Uterus (tissue), 4 donors: ENCODE measurements around the gene SSTR3. TPM values are rescaled to one million over a fixed set of nuclear protein-coding genes. Genes with fewer than 3 reads are reported as not detected.

Source experiments
- DNase-seq, 2 donors: peaks; one replicate each; pipeline ENCODE4 v3.0.0-alpha.2; 2019 to 2020
- H3K27ac ChIP-seq, 2 donors: fragments of 200-600 bp; sonication (generic); 1 replicate in 1 of 2; 2 replicates in 1 of 2; pipeline ENCODE4 v1.5.1; 2016 to 2018
- H3K27me3 ChIP-seq, 2 donors: fragments of 200-600 bp; sonication (generic); one replicate each; pipeline ENCODE4 v1.5.1; 2018 to 2019; ENCODE audit warnings: control low read depth in 1 of 2
- H3K36me3 ChIP-seq, 2 donors: fragments of 200-600 bp; sonication (generic); one replicate each; pipeline ENCODE4 v1.5.1; 2019; ENCODE audit warnings: control low read depth in 1 of 2
- H3K4me1 ChIP-seq, 2 donors: fragments of 200-600 bp; sonication (generic); one replicate each; pipeline ENCODE4 v1.5.1; 2018 to 2019; ENCODE audit warnings: control low read depth in 1 of 2
- H3K4me3 ChIP-seq, 2 donors: fragments of 200-600 bp; sonication (generic); 1 replicate in 1 of 2; 2 replicates in 1 of 2; pipeline ENCODE4 v1.5.1; 2018 to 2019; ENCODE audit warnings: mild to moderate bottlenecking in 1 of 2
- H3K9me3 ChIP-seq, 2 donors: fragments of 200-600 bp; sonication (generic); one replicate each; pipeline ENCODE4 v1.5.1; 2019; ENCODE audit warnings: control low read depth in 1 of 2
- POLR2A ChIP-seq, 2 donors: fragments of 450-650 bp; IDR thresholded peaks; one replicate each; pipeline ENCODE4 v1.6.1; 2016; ENCODE audit warnings: antibody characterized with exemption in 2 of 2, mild to moderate bottlenecking in 1 of 2, moderate library complexity in 1 of 2
- intact Hi-C: fragments of 100-400 bp; cut with DNase I; formaldehyde crosslinking; loops from one replicate; pipeline ENCODE4 v1.15.1; 2023; ENCODE audit warnings: low total_unique reads
- total RNA-seq, 4 donors: library from RNA; depleted of rRNA in 3 of 4; stranded (reverse); fragments of >200 nt in 3 of 4; gene quantifications; one replicate each; pipeline versions ENCODE4 v1.1.0 to v1.2.4, GENCODE V29; 2014 to 2023
- TF ChIP-seq, protein P1 (sequence below), 4 experiments: fragments of 200-600 bp in 2 of 4; fragments of 450-650 bp in 2 of 4; sonication (generic) in 2 of 4; IDR thresholded peaks; one replicate each; pipeline ENCODE4 v1.5.1; 2016 to 2019; ENCODE audit warnings: antibody characterized with exemption in 4 of 4, mild to moderate bottlenecking in 2 of 4, moderate library complexity in 1 of 4
- donor health status: DM: yes; HTN: yes; CAD: no.

The SSTR3 gene
- total RNA-seq, 4 donors from 2014 or later: under 0.01 to 5.8 (median 3.1) TPM; not detected in 1

GRCh38 chr22:37158963-37159290, 53.4 kb downstream of the SSTR3 start:
- Histone ChIP-seq H3K27me3 (no peaks in the 10 kb centered on the region), H3K4me3 (no peak overlapping the region), H3K27ac (no peak overlapping the region), H3K36me3 (no peaks in the 10 kb centered on the region), H3K9me3 (no peaks in the 10 kb centered on the region), H3K4me1 (no peaks in the 10 kb centered on the region)
- intact Hi-C loops: no loop called here
- DNase-seq: no peak
- TF ChIP-seq, protein P1, sequence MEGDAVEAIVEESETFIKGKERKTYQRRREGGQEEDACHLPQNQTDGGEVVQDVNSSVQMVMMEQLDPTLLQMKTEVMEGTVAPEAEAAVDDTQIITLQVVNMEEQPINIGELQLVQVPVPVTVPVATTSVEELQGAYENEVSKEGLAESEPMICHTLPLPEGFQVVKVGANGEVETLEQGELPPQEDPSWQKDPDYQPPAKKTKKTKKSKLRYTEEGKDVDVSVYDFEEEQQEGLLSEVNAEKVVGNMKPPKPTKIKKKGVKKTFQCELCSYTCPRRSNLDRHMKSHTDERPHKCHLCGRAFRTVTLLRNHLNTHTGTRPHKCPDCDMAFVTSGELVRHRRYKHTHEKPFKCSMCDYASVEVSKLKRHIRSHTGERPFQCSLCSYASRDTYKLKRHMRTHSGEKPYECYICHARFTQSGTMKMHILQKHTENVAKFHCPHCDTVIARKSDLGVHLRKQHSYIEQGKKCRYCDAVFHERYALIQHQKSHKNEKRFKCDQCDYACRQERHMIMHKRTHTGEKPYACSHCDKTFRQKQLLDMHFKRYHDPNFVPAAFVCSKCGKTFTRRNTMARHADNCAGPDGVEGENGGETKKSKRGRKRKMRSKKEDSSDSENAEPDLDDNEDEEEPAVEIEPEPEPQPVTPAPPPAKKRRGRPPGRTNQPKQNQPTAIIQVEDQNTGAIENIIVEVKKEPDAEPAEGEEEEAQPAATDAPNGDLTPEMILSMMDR (IDR thresholded peaks at IDR 0.05): no peak
- no peak for TF ChIP-seq POLR2A (IDR thresholded peaks at IDR 0.05)

DNA sequence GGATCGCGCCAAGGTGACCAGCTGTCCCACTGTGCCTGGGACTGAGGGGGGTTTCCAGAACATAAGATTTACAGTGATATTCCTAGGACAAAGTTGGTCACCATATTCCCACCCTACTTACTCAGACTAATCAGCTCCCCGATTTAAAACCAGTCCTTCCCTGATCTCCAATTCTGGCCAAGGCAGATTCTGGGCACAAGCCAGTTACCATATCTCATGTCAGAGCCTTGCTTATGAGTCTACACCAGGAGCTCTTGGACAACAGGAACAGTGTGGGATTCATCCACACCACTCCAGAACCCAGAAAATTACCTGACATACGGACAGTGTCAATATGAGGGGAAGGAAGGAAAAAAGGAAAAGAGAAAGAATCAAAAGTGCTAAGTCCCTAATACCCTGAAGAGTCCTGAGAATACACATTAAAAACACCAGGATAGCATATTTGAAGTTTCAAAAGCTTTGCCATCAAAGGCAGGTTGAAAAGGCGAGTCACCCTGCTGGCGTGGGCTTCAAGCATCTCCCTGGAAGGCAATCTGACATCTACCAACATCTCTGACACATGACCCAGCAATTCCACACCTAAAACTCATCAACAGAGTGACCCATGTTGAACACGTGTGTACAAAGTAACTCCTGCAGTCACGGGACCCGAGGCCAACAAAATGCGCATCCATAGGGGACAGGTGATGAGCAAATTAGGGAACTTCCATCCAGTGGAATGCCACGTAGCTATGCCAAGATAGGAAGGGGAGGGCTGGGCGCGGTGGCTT, 54.6 kb downstream of the SSTR3 start:
- no peaks in the 10 kb centered on the region for H3K9me3 ChIP-seq
- H3K27me3 ChIP-seq: no peaks in the 10 kb centered on the region
- DNase-seq: no peak
- no peak overlapping the region for H3K27ac ChIP-seq
- TF ChIP-seq POLR2A (IDR thresholded peaks at IDR 0.05): no peak
- TF ChIP-seq, protein P1 (IDR thresholded peaks at IDR 0.05): no peak
- intact Hi-C loops: no loop called here
- H3K4me3 ChIP-seq: no peak overlapping the region
- H3K36me3 ChIP-seq: no peaks in the 10 kb centered on the region
- H3K4me1 ChIP-seq: no peaks in the 10 kb centered on the region

DNA sequence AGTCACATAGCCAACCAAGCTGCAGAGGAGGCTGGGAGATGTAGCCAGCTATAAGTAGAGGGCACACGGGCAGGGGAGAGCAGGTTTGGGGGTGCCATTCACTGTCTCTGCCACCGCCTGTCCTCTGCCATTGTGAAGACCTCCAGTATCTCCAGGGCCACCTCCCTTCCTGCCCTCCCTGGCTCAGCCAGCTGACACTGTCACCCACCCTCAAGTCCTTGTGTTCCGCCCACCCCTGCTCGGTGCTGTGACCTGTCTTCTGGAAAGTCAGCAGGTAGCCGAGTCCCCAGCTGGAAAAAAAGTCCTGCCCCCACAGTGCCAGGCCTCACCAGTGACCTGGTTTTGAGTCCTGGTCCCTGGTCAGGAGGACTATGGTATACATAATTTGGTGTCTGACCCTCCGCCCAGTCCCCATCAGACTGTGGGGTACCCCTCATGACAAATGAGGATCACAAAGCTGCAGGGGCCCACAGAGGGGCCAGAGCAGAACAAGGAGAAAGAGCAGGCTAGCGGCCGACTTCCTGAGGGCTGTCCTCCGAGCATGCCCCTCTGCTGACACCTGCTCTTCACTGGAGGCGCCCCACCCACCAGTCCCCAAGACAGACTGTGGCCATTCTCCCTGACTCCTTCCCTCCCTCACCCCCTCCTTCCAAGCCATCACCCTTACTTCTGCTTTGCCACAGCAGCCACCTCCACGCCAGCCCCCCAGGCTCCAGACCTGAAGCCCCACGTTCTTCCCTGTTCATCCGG, 55.4 kb downstream of the SSTR3 start:
- H3K4me3 ChIP-seq: no peak overlapping the region
- no peaks in the 10 kb centered on the region for H3K9me3 ChIP-seq
- H3K4me1 ChIP-seq: no peaks in the 10 kb centered on the region
- DNase-seq: no peak
- no peaks in the 10 kb centered on the region for H3K36me3 ChIP-seq
- intact Hi-C loops: no loop called here
- H3K27ac ChIP-seq: no peak overlapping the region
- TF ChIP-seq, protein P1 (IDR thresholded peaks at IDR 0.05): no peak
- no peak for TF ChIP-seq POLR2A (IDR thresholded peaks at IDR 0.05)
- no peaks in the 10 kb centered on the region for H3K27me3 ChIP-seq

GRCh38 chr22:37155971-37156370, 56.3 kb downstream of the SSTR3 start:
- TF ChIP-seq, protein P1 (IDR thresholded peaks at IDR 0.05): no peak
- no peak for TF ChIP-seq POLR2A (IDR thresholded peaks at IDR 0.05)
- Histone ChIP-seq H3K4me3 (no peak overlapping the region), H3K27ac (no peak overlapping the region), H3K4me1 (no peaks in the 10 kb centered on the region), H3K9me3 (no peaks in the 10 kb centered on the region), H3K27me3 (no peaks in the 10 kb centered on the region), H3K36me3 (no peaks in the 10 kb centered on the region)
- DNase-seq: no peak
- intact Hi-C loops: no loop called here
